ENCODE data around the gene GRM8. TPM values are rescaled to one million over a fixed set of nuclear protein-coding genes. Genes with fewer than 3 reads are reported as not detected.

GRM8 gene
- total and polyA plus RNA-seq, 2 donors, result 0.48 to 2.1 TPM

- no peaks in the 10 kb centered on the region for H3K4me1 ChIP-seq (ENCODE audit: insufficient read depth)
- no peaks in the 10 kb centered on the region for H3K36me3 ChIP-seq (ENCODE audit: insufficient read depth)
- no peak overlapping the region for H3K4me3 ChIP-seq (ENCODE audit: low read depth, low read length)
- no peak overlapping the region for H3K27ac ChIP-seq (ENCODE audit: low read depth)
- no peak for DNase-seq (ENCODE audit: extremely low spot score)
- 51% methylated on average over 2 of the region's 2 CpGs for WGBS
Measured at GRCh38 chr7:127209886-127210285, 42.9 kb downstream of the GRM8 start.

- WGBS, result 75% methylated on average over 3 of the region's 3 CpGs
- DNase-seq (ENCODE audit: extremely low spot score), result no peak
Measured at GRCh38 chr7:127208860-127209259, 43.9 kb downstream of the GRM8 start.

DNA sequence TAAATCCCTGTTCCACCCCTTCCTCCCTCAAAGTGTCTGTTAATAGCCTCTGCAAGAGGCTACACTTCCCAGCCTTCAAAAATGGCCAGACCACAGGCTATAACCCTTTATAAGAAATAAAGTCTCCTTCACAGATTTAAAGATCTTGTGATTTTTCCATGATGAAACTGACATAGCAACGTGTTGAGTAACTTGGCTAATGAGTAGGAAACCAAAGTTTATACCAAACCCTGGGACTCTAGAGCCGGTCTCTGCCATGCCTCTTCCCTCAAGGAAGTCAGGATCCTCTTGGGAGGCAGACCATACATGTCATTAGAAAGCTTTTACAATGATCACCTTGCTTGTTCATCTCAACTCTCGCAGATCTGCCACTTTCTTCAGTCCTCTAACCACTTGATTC, 44.4 kb downstream of the GRM8 start:
- no peak for DNase-seq (ENCODE audit: extremely low spot score)
- Histone ChIP-seq H3K4me3 (ENCODE audit: low read depth, low read length) (no peak overlapping the region), H3K27ac (ENCODE audit: low read depth) (no peak overlapping the region), H3K4me1 (ENCODE audit: insufficient read depth) (no peaks in the 10 kb centered on the region), H3K36me3 (ENCODE audit: insufficient read depth) (no peaks in the 10 kb centered on the region)
- 78% methylated on average over 3 of the region's 3 CpGs for WGBS

More at GRCh38 chr7:127208860-127209259, 43.9 kb downstream of the GRM8 start:
- Histone ChIP-seq H3K36me3 (ENCODE audit: insufficient read depth) (no peaks in the 10 kb centered on the region), H3K4me3 (ENCODE audit: low read depth, low read length) (no peak overlapping the region), H3K4me1 (ENCODE audit: insufficient read depth) (no peaks in the 10 kb centered on the region), H3K27ac (ENCODE audit: low read depth) (no peak overlapping the region)

GRCh38 chr7:127207806-127208205, 44.9 kb downstream of the GRM8 start:
- WGBS, result 44% methylated on average over 5 of the region's 5 CpGs
- DNase-seq (ENCODE audit: extremely low spot score), result no peak
- H3K4me3 ChIP-seq (ENCODE audit: low read depth, low read length), result no peak overlapping the region
- no peak overlapping the region for H3K27ac ChIP-seq (ENCODE audit: low read depth)
- H3K4me1 ChIP-seq (ENCODE audit: insufficient read depth), result no peaks in the 10 kb centered on the region
- no peaks in the 10 kb centered on the region for H3K36me3 ChIP-seq (ENCODE audit: insufficient read depth)

- no peaks in the 10 kb centered on the region for H3K4me1 ChIP-seq (ENCODE audit: insufficient read depth)
- no peaks in the 10 kb centered on the region for H3K36me3 ChIP-seq (ENCODE audit: insufficient read depth)
- no peak overlapping the region for H3K27ac ChIP-seq (ENCODE audit: low read depth)
- no peak overlapping the region for H3K4me3 ChIP-seq (ENCODE audit: low read depth, low read length)
- DNase-seq (ENCODE audit: extremely low spot score), result no peak
- 60% methylated on average over 4 of the region's 4 CpGs for WGBS
Measured at GRCh38 chr7:127207230-127207629, 45.5 kb downstream of the GRM8 start.

DNA sequence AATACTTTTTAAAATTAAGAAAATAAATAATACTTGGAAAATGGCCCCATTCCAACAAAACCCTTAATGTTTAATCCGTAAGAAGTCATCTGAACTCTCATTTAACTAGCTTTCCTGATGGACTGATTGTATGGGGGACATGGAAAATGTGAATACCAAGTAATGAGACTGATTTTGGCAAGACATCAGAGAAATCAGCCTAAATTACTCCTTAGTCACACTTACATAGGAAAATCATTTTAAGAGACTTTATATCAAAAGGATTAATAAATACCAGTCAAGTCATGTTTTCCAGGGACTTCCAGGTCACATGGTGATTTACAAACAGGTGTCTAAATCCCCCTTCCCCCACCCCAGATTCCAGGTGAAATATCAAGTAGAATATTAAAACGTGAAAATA, 58.2 kb downstream of the GRM8 start:
- no peak for DNase-seq (ENCODE audit: extremely low spot score)
- 64% methylated on average over 2 of the region's 2 CpGs for WGBS
- H3K36me3 ChIP-seq (ENCODE audit: insufficient read depth), result no peaks in the 10 kb centered on the region

DNA sequence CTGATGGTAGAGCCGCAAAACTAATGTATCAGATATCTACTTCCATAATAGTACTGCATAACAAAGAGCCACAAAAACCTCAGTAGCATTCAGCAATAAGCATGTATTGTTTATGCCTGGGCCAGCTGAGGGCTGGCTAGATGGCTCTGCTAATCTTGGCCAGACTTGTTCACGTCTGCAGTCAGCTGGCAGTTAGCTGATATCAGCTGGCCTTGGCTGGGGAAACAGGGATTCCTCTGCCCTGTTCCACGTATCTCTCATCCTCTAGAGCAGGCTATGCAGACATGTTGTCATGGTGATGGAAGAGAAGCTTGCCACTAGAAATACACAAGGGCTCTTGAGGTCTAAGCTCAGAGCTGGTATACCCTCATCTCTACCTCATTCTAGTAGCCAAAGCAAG, 62.9 kb downstream of the GRM8 start:
- Histone ChIP-seq H3K4me3 (ENCODE audit: low read depth, low read length) (no peak overlapping the region), H3K27ac (ENCODE audit: low read depth) (no peak overlapping the region), H3K36me3 (ENCODE audit: insufficient read depth) (no peaks in the 10 kb centered on the region), H3K4me1 (ENCODE audit: insufficient read depth) (no peaks in the 10 kb centered on the region)
- no peak for DNase-seq (ENCODE audit: extremely low spot score)
- WGBS, result 37% methylated on average over 3 of the region's 3 CpGs

More for the DNA sequence above, 58.2 kb downstream of the GRM8 start:
- H3K4me1 ChIP-seq (ENCODE audit: insufficient read depth), result no peaks in the 10 kb centered on the region
- no peak overlapping the region for H3K27ac ChIP-seq (ENCODE audit: low read depth)
- H3K4me3 ChIP-seq (ENCODE audit: low read depth, low read length), result no peak overlapping the region

- WGBS, result 84% methylated on average over 2 of the region's 2 CpGs
- DNase-seq (ENCODE audit: extremely low spot score), result no peak
- Histone ChIP-seq H3K4me3 (ENCODE audit: low read depth, low read length) (no peak overlapping the region), H3K36me3 (ENCODE audit: insufficient read depth) (no peaks in the 10 kb centered on the region), H3K4me1 (ENCODE audit: insufficient read depth) (no peaks in the 10 kb centered on the region), H3K27ac (ENCODE audit: low read depth) (no peak overlapping the region)
Measured at GRCh38 chr7:127189074-127189473, 63.7 kb downstream of the GRM8 start.

GRCh38 chr7:127187740-127188139, 65.0 kb downstream of the GRM8 start:
- Histone ChIP-seq H3K4me1 (ENCODE audit: insufficient read depth) (no peaks in the 10 kb centered on the region), H3K27ac (ENCODE audit: low read depth) (no peak overlapping the region), H3K36me3 (ENCODE audit: insufficient read depth) (no peaks in the 10 kb centered on the region), H3K4me3 (ENCODE audit: low read depth, low read length) (no peak overlapping the region)
- DNase-seq (ENCODE audit: extremely low spot score), result no peak
- WGBS, result 90% methylated on average over 1 of the region's 1 CpG

GRCh38 chr7:127186686-127187085, 66.1 kb downstream of the GRM8 start:
- Histone ChIP-seq H3K4me1 (ENCODE audit: insufficient read depth) (no peaks in the 10 kb centered on the region), H3K36me3 (ENCODE audit: insufficient read depth) (no peaks in the 10 kb centered on the region), H3K27ac (ENCODE audit: low read depth) (no peak overlapping the region), H3K4me3 (ENCODE audit: low read depth, low read length) (no peak overlapping the region)
- no peak for DNase-seq (ENCODE audit: extremely low spot score)
- WGBS, result 45% methylated on average over 1 of the region's 1 CpG

DNA sequence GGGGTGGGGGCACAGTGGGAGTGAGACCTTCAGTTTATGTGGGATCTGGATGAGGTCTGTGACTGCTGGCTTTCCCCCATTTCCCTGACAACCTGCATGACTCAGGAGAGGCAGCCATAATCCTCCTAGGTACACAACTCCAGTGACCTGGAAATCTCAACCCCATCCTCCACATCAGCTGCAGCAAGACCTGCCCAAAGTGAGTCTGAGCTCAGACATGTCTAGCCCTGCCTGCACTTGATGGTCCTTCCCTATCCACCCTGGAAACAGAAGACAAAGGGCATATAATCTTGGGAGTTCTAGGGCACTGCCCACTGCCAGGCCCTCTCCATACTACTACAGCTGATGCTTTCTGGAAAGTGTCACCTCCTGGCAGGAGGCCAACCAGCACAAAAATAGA, 75.6 kb downstream of the GRM8 start:
- Histone ChIP-seq H3K27ac (ENCODE audit: low read depth) (no peak overlapping the region), H3K4me1 (ENCODE audit: insufficient read depth) (no peaks in the 10 kb centered on the region), H3K4me3 (ENCODE audit: low read depth, low read length) (no peak overlapping the region), H3K36me3 (ENCODE audit: insufficient read depth) (no peaks in the 10 kb centered on the region)
- DNase-seq (ENCODE audit: extremely low spot score), result no peak

GRCh38 chr7:127162366-127162765, 90.4 kb downstream of the GRM8 start:
- Histone ChIP-seq H3K36me3 (ENCODE audit: insufficient read depth) (no peaks in the 10 kb centered on the region), H3K27ac (ENCODE audit: low read depth) (no peak overlapping the region), H3K4me3 (ENCODE audit: low read depth, low read length) (no peak overlapping the region), H3K4me1 (ENCODE audit: insufficient read depth) (no peaks in the 10 kb centered on the region)
- 44% methylated on average over 2 of the region's 2 CpGs for WGBS
- no peak for DNase-seq (ENCODE audit: extremely low spot score)

DNA sequence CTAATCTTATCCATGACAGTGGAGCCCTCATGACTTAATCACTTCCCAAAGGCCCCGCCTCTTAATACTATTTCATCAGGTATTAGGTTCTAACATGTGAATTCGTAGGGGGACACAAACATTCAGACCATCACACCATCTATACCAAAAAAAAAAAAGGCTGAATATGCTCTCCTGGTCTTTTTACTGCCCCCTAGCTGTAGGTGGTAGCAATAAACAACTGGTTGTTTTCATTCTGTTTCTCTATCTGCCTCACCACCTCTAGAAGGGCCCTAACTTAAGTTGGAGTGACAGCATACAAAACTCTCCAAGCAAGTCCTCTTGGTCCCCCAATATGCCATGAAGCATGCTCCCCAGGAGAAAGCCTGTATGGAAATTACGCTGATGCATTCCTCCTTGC, 94.1 kb downstream of the GRM8 start:
- H3K4me1 ChIP-seq (ENCODE audit: insufficient read depth), result no peaks in the 10 kb centered on the region
- WGBS, result 72% methylated on average over 3 of the region's 3 CpGs
- no peak for DNase-seq (ENCODE audit: extremely low spot score)

DNA sequence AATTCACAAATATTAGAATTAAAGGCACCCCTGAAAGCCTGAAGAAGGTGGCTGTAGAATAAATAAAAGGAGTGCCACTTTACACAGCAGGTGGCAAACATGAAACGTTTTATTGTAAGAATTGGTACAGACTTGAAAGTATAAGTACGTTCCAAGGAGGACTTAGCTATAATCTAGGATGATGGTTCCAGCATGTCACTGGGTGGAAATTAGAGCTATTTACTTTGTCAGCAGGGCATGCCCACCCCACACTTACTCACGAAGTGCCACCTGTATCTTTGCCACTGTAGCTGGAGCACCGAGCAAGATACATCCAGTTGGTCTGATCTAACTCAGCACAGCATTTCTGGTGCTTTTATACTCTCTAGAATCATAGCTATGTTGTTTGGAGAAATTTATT, 97.8 kb downstream of the GRM8 start:
- Histone ChIP-seq H3K27ac (ENCODE audit: low read depth) (no peak overlapping the region), H3K4me3 (ENCODE audit: low read depth, low read length) (no peak overlapping the region), H3K36me3 (ENCODE audit: insufficient read depth) (no peaks in the 10 kb centered on the region), H3K4me1 (ENCODE audit: insufficient read depth) (no peaks in the 10 kb centered on the region)
- 67% methylated on average over 4 of the region's 4 CpGs for WGBS
- DNase-seq (ENCODE audit: extremely low spot score), result no peak

More for the DNA sequence above, 94.1 kb downstream of the GRM8 start:
- Histone ChIP-seq H3K27ac (ENCODE audit: low read depth) (no peak overlapping the region), H3K36me3 (ENCODE audit: insufficient read depth) (no peaks in the 10 kb centered on the region), H3K4me3 (ENCODE audit: low read depth, low read length) (no peak overlapping the region)

GRCh38 chr7:127154101-127154500, 98.6 kb downstream of the GRM8 start:
- no peak for DNase-seq (ENCODE audit: extremely low spot score)
- H3K36me3 ChIP-seq (ENCODE audit: insufficient read depth), result no peaks in the 10 kb centered on the region
- 63% methylated on average over 3 of the region's 3 CpGs for WGBS

More at GRCh38 chr7:127154101-127154500, 98.6 kb downstream of the GRM8 start:
- Histone ChIP-seq H3K27ac (ENCODE audit: low read depth) (no peak overlapping the region), H3K4me1 (ENCODE audit: insufficient read depth) (no peaks in the 10 kb centered on the region), H3K4me3 (ENCODE audit: low read depth, low read length) (no peak overlapping the region)

Measured in urinary bladder (tissue), 4 donors.